SK-N-MC (cell line): ENCODE data around the gene ALG1L2.
"Not testable (repeated sequence)": the region's sequence is repeated elsewhere in the genome, so short reads cannot be mapped to it uniquely, and the experiment has no call there.

Source experiments
- EZH2 ChIP-seq: fragments of 200-600 bp; sonication (generic); IDR thresholded peaks from one replicate; pipeline ENCODE4 v1.6.1; 2017; ENCODE audit warnings: antibody characterized with exemption
- FOXP2 ChIP-seq: optimal IDR thresholded peaks from 2 replicates; pipeline ENCODE3; 2011; ENCODE audit warnings: mild to moderate bottlenecking, moderate library complexity; ENCODE audit not compliant: insufficient read depth; ENCODE audit errors: extremely low read length, control extremely low read depth
- POLR2AphosphoS5 ChIP-seq: IDR thresholded peaks from 2 replicates; pipeline ENCODE4 v1.6.1; 2012; ENCODE audit warnings: mild to moderate bottlenecking, low read depth, low read length, borderline replicate concordance

DNA sequence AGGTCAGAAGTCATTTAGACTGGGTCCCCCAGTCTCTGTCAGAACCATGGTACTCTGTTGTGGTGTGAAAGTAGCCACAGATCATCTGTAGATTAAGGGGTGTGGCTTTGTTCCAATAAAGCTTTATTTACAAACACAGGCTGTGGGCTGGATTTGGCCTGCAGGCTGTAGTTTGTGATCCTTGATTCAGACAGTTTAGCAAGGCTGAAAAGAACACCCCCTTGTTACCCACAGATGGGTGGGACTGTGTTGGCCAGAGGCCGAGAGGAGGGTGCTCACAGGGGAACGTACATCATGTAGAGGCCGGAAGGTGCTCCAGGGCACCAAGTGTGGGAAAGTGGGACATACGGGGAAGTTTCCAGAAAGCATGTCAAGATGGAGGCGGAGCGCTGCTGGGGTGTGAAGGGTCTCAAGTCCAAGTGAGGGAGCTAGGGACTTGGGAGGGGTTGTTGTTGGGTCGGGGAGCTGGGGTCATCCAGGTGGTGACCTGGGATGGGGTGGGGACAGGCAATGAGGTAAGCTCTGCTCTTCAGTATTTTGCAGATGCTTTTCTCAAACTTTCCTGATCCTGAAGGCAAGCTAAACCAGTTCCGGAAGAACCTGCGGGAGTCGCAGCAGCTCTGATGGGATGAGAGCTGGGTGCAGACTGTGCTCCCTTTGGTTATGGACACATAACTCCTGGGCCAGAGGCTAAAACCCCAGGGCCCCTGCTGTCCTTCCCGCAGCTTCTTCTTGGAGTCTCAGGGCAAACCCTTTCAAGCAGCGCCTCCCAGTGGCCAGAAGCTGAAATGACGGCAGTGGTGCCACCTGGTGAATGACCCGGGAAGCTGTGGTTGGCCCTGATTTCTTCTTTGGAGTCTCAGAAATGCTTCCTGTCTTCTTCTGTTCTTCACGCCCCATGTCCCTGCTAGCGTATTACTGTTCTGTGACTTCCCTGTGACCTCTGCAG is 16.3 kb downstream of the ALG1L2 start:
- not testable (repeated sequence) for TF ChIP-seq POLR2AphosphoS5, EZH2, FOXP2
